ENCODE data around the gene AHNAK2.
A peak's percentile ranks its signal among the peaks of the same experiment; 100 is the strongest.

AHNAK2 gene

DNA sequence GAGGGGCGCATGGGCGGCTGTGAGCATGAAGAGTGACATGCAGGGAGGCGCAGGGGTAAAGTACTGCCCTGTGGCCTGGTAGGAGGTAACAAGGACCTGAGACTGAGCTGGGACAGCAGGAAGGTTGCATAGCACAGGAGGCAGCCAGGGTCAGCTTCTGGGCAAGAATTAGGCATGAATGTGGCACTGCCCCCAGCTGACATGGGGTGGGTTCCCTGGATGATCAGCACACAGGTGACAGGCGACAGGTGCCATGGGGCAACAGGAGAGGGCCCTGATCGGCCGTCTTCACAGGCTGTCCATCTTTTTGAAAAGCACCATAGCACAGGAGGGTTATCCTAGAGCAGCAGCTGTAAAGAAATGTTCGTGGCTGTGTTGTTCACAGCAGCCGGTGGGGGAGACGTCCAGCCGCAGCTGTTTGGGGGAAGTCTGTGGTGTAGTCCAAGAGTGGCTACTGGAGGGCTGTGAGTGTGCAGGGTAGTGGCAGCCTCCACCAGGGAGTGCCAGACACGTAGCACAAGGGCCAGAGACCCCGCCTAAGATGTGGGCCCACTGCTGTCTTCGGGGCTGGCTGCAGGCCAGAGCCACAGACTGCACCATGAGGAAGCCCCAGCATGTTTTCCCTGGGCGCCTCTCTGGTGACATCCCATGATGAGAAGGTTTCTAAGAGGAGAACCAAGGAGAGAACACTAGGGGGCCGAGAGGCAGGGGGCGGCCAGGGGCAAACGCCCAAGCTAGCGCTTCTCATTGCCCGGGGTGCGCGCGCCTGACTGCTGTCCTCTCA, 15.8 kb upstream of the AHNAK2 start:
- Histone ChIP-seq H3K9ac (ENCODE audit: insufficient read length) (no peak overlapping the region), H3K27ac (no peak overlapping the region), H3K4me3 (no peak overlapping the region), H3K36me3 (ENCODE audit: insufficient read depth, low read length) (no peaks in the 10 kb centered on the region; the same call in 1 of the 2 replicates), H3K9me3 (ENCODE audit: low read depth, low read length) (no peaks in the 10 kb centered on the region)
- DNase-seq (ENCODE audit: low read depth, low spot score), result no peak
- TF ChIP-seq EZH2 (IDR thresholded peaks at IDR 0.05) (no peak), POLR2AphosphoS5 (IDR thresholded peaks at IDR 0.05; ENCODE audit: borderline replicate concordance, low read depth, low read length) (no peak), FOXP2 (optimal IDR thresholded peaks at IDR 0.05; ENCODE audit: control extremely low read depth, extremely low read length, insufficient read depth) (no peak)

DNA sequence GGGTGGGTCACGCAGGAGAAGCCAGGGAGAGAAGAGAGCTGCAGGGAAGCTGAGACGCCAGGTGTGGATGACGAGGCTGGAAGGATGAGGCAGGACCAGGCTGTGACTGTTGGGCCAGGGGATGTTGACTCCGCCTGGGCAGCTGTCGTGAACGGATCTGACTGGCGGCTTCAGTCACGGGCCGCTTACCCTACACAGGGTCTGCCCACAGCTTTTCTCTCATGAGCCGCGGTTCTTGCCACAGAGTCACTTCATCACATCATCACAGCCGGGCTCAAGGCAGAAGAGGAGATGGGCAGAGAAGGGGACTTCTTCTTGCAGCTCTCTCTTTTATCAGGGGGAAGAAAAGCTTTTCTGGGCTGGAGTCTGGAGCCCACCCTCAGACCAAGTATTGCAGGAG, 15.1 kb upstream of the AHNAK2 start:
- Histone ChIP-seq H3K4me3 (no peak overlapping the region), H3K27ac (no peak overlapping the region), H3K36me3 (ENCODE audit: insufficient read depth, low read length) (no peaks in the 10 kb centered on the region; the same call in 1 of the 2 replicates), H3K9me3 (ENCODE audit: low read depth, low read length) (no peaks in the 10 kb centered on the region), H3K9ac (ENCODE audit: insufficient read length) (no peak overlapping the region)
- DNase-seq (ENCODE audit: low read depth, low spot score), result no peak
- TF ChIP-seq EZH2 (IDR thresholded peaks at IDR 0.05) (no peak), POLR2AphosphoS5 (IDR thresholded peaks at IDR 0.05; ENCODE audit: borderline replicate concordance, low read depth, low read length) (no peak), FOXP2 (optimal IDR thresholded peaks at IDR 0.05; ENCODE audit: control extremely low read depth, extremely low read length, insufficient read depth) (no peak)

DNA sequence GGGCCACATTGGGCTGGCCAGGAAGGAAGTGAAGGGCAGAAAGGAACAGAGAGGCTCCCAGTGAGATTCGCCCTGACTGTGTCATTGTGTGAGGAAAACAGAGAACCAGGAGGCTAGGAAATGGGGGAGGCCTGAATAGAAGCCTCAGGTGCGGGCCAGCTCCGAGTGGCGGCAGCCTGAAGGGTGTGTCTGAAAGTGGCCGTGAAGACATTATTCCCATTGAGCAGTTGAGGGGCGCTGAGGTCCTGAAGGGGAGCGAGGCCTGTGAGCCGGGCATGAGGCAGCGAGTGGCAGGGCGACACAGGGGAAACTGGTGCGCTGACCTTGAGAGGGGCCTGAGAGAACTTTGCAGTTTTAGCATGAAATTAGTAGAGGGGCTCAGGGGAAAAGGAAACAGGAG, 14.3 kb upstream of the AHNAK2 start:
- no peaks in the 10 kb centered on the region; the same call in 1 of the 2 replicates for H3K36me3 ChIP-seq (ENCODE audit: insufficient read depth, low read length)
- no peaks in the 10 kb centered on the region for H3K9me3 ChIP-seq (ENCODE audit: low read depth, low read length)
- no peak overlapping the region for H3K9ac ChIP-seq (ENCODE audit: insufficient read length)
- no peak for TF ChIP-seq FOXP2 (optimal IDR thresholded peaks at IDR 0.05; ENCODE audit: control extremely low read depth, extremely low read length, insufficient read depth)
- no peak overlapping the region for H3K4me3 ChIP-seq
- no peak for DNase-seq (ENCODE audit: low read depth, low spot score)
- no peak overlapping the region for H3K27ac ChIP-seq

DNA sequence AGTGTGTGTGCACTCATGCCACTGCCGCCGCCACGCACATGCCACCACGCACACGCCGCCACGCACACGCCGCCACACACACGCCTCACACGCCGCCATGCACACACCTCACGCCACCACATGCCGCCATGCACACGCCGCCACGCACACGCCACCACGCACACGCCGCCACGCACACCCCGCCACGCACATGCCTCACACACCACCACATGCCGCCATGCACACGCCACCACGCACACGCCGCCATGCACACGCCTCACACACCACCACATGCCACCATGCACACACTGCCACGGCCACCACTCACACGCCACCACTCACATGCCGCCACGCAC, 13.7 kb upstream of the AHNAK2 start:
- no peak overlapping the region for H3K9ac ChIP-seq (ENCODE audit: insufficient read length)
- H3K27ac ChIP-seq, result no peak overlapping the region
- no peaks in the 10 kb centered on the region; the same call in 1 of the 2 replicates for H3K36me3 ChIP-seq (ENCODE audit: insufficient read depth, low read length)
- TF ChIP-seq EZH2 (IDR thresholded peaks at IDR 0.05), result no peak
- TF ChIP-seq FOXP2 (optimal IDR thresholded peaks at IDR 0.05; ENCODE audit: control extremely low read depth, extremely low read length, insufficient read depth), result no peak
- TF ChIP-seq POLR2AphosphoS5 (IDR thresholded peaks at IDR 0.05; ENCODE audit: borderline replicate concordance, low read depth, low read length), result no peak
- no peak for DNase-seq (ENCODE audit: low read depth, low spot score)
- H3K9me3 ChIP-seq (ENCODE audit: low read depth, low read length), result no peaks in the 10 kb centered on the region
- H3K4me3 ChIP-seq, result no peak overlapping the region

DNA sequence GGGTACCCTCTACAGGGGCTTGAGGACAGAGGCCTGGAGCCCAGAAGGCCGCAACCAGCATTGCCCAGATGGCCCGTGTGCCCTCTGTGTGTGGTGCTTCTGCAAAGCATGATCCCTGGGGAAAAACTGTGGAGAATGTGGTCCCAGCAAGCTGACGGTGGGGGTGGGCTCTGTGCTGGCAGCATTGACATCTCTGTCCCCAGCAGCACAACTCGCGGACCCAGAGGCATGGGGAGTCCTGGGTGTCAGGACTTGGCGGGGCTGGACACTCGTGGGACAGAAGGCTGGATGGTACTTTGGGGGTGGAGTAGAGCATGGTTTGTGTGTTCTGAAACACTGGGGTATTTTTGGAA, 11.8 kb upstream of the AHNAK2 start:
- no peak overlapping the region for H3K4me3 ChIP-seq
- no peak overlapping the region for H3K9ac ChIP-seq (ENCODE audit: insufficient read length)
- TF ChIP-seq EZH2 (IDR thresholded peaks at IDR 0.05) (no peak), POLR2AphosphoS5 (IDR thresholded peaks at IDR 0.05; ENCODE audit: borderline replicate concordance, low read depth, low read length) (no peak), FOXP2 (optimal IDR thresholded peaks at IDR 0.05; ENCODE audit: control extremely low read depth, extremely low read length, insufficient read depth) (no peak)
- H3K36me3 ChIP-seq (ENCODE audit: insufficient read depth, low read length), result no peaks in the 10 kb centered on the region; the same call in 1 of the 2 replicates
- DNase-seq (ENCODE audit: low read depth, low spot score), result no peak
- no peaks in the 10 kb centered on the region for H3K9me3 ChIP-seq (ENCODE audit: low read depth, low read length)
- H3K27ac ChIP-seq, result no peak overlapping the region

DNA sequence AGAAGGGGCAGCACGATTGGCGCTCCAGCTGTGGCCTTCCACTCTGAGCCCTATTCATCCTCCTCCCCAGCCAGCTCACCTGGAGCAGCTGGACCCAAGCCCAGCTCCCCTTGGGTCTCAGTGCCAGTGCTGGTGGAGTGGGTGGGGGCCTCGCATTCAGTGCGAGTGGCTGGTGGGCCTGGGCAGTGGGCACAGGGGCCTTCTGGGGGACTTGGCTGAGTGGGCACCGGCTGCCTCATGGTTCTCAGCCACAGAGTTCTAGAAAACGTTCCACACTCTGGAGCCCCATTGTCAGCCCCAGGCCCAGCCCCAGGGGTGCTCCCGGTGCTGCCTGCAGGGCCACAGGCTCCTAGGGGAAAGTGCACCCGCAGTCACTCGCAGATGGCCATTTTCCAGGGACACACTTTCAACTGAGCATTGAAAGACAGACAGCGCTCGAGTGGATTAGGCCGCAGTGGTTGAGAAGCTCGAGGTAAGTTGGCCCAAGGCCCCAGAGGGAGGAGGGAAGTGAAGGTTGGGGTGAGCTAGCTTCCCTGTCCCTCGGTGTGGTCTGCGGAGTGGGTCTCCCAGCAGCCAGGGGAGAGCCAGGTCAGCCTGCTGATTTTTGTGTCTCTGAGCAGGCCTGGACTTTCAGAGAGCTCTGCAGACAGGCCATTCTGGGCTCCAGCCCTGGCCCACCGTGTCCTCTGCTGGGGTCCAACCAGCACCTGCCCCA, 11.2 kb upstream of the AHNAK2 start:
- Histone ChIP-seq H3K36me3 (ENCODE audit: insufficient read depth, low read length) (no peaks in the 10 kb centered on the region; the same call in 1 of the 2 replicates), H3K9ac (ENCODE audit: insufficient read length) (no peak overlapping the region), H3K27ac (no peak overlapping the region), H3K9me3 (ENCODE audit: low read depth, low read length) (no peaks in the 10 kb centered on the region), H3K4me3 (no peak overlapping the region)
- no peak for DNase-seq (ENCODE audit: low read depth, low spot score)
- TF ChIP-seq FOXP2 (optimal IDR thresholded peaks at IDR 0.05; ENCODE audit: control extremely low read depth, extremely low read length, insufficient read depth) (no peak), EZH2 (IDR thresholded peaks at IDR 0.05) (no peak), POLR2AphosphoS5 (IDR thresholded peaks at IDR 0.05; ENCODE audit: borderline replicate concordance, low read depth, low read length) (no peak)

DNA sequence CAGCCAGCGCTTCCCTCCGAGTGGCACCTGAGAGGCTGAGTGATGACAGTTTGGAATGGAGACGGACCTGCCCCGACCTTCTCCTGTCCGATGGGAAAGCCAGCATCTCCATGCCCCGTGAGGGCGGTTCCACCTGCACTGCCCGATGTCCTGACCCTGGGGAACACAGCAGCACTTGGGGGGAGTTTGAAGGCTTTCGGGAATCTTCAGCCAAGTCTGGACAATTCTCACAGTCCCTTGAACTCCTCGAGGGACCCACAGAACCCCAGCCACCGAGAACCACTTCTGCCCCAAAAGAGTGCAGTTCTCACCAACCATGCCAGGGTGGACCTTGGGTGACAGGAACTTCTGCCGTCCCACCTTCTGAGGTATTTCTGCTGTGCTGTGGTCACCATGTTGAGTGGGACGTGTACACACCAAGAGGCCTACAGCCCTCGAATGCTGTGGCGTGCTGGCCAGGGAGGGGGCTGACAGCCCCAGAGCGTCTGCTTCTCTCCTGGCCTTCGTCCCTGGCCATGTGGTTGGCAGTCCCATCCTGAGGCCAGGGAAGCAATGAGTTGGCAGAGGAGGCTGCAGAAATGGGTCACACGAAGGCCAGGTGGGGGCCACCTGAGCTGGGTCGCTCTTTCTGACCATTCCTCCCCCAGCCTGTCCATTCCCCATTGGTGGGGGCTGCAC, 8.5 kb upstream of the AHNAK2 start:
- H3K9ac ChIP-seq (ENCODE audit: insufficient read length), result no peak overlapping the region
- H3K36me3 ChIP-seq (ENCODE audit: insufficient read depth, low read length), result no peaks in the 10 kb centered on the region; the same call in 1 of the 2 replicates
- TF ChIP-seq FOXP2 (optimal IDR thresholded peaks at IDR 0.05; ENCODE audit: control extremely low read depth, extremely low read length, insufficient read depth), result no peak
- TF ChIP-seq POLR2AphosphoS5 (IDR thresholded peaks at IDR 0.05; ENCODE audit: borderline replicate concordance, low read depth, low read length), result no peak
- no peak for TF ChIP-seq EZH2 (IDR thresholded peaks at IDR 0.05)
- no peaks in the 10 kb centered on the region for H3K9me3 ChIP-seq (ENCODE audit: low read depth, low read length)
- no peak for DNase-seq (ENCODE audit: low read depth, low spot score)
- peak overlapping the region; percentile 88 for H3K4me3 ChIP-seq
- H3K27ac ChIP-seq, result no peak overlapping the region

Data from SK-N-MC (cell line).